Globus pallidus (tissue), 1 donor: ENCODE results near the gene PLAAT2.
"Not testable (repeated sequence)": the region's sequence is repeated elsewhere in the genome, so short reads cannot be mapped to it uniquely, and the experiment has no call there.

Experiments
- DNase-seq: peaks from one replicate; pipeline ENCODE4 v3.0.0-alpha.2; 2015; ENCODE audit warnings: low spot score

PLAAT2 gene

GRCh38 chr11:63549411-63549810 lies 13.8 kb downstream of the PLAAT2 start:
- peak; percentile 77 for DNase-seq

GRCh38 chr11:63548178-63548577 lies 15.0 kb downstream of the PLAAT2 start:
- DNase-seq: no peak

- no peak for DNase-seq
These were observed 16.1 kb downstream of the PLAAT2 start for GRCh38 chr11:63547061-63547460.

GRCh38 chr11:63543711-63544110 lies 19.5 kb downstream of the PLAAT2 start:
- DNase-seq: no peak

GRCh38 chr11:63542506-63542905 lies 20.7 kb downstream of the PLAAT2 start:
- DNase-seq: not testable (repeated sequence)

- DNase-seq: peak; percentile 75
These were observed 25.7 kb downstream of the PLAAT2 start for GRCh38 chr11:63537293-63538101.

- DNase-seq: peak; percentile 82
These were observed 26.4 kb downstream of the PLAAT2 start, which contains the start of gene PLAAT4 for GRCh38 chr11:63536669-63537292. TSS of gene PLAAT4 (plus strand) at chr11:63536808. CDS start at chr11:63536869, 61 bp downstream.

GRCh38 chr11:63535734-63536133 lies 27.4 kb downstream of the PLAAT2 start:
- no peak for DNase-seq

- no peak for DNase-seq
These were observed 28.2 kb downstream of the PLAAT2 start for GRCh38 chr11:63534895-63535461.

- no peak for DNase-seq
These were observed 29.1 kb downstream of the PLAAT2 start for GRCh38 chr11:63534076-63534475.

- DNase-seq: peak; percentile 60
These were observed 30.2 kb downstream of the PLAAT2 start for GRCh38 chr11:63532799-63533475.

GRCh38 chr11:63532117-63532516 lies 31.1 kb downstream of the PLAAT2 start:
- no peak for DNase-seq

- DNase-seq: peak; percentile 48
These were observed 31.9 kb downstream of the PLAAT2 start for GRCh38 chr11:63531074-63531792.

GRCh38 chr11:63530021-63530420 lies 33.2 kb downstream of the PLAAT2 start:
- peak; percentile 90 for DNase-seq

- DNase-seq: not testable (repeated sequence)
These were observed 33.8 kb downstream of the PLAAT2 start for GRCh38 chr11:63529373-63529772.

- not testable (repeated sequence) for DNase-seq
These were observed 34.4 kb downstream of the PLAAT2 start for GRCh38 chr11:63528729-63529278.

- DNase-seq: not testable (repeated sequence)
These were observed 35.0 kb downstream of the PLAAT2 start for GRCh38 chr11:63528156-63528555.

GRCh38 chr11:63527667-63528066 lies 35.5 kb downstream of the PLAAT2 start:
- no peak for DNase-seq

- no peak for DNase-seq
These were observed 40.0 kb downstream of the PLAAT2 start for GRCh38 chr11:63523151-63523550.

- no peak for DNase-seq
These were observed 41.3 kb downstream of the PLAAT2 start for GRCh38 chr11:63521896-63522295.

GRCh38 chr11:63520606-63521170 lies 42.5 kb downstream of the PLAAT2 start:
- DNase-seq: no peak
